ENCODE measurements around the gene IMMT. TPM values are rescaled to one million over a fixed set of nuclear protein-coding genes. Genes with fewer than 3 reads are reported as not detected.

Gene IMMT
- total RNA-seq, 1 experiment from 2014 or later: 97.7 TPM

DNA sequence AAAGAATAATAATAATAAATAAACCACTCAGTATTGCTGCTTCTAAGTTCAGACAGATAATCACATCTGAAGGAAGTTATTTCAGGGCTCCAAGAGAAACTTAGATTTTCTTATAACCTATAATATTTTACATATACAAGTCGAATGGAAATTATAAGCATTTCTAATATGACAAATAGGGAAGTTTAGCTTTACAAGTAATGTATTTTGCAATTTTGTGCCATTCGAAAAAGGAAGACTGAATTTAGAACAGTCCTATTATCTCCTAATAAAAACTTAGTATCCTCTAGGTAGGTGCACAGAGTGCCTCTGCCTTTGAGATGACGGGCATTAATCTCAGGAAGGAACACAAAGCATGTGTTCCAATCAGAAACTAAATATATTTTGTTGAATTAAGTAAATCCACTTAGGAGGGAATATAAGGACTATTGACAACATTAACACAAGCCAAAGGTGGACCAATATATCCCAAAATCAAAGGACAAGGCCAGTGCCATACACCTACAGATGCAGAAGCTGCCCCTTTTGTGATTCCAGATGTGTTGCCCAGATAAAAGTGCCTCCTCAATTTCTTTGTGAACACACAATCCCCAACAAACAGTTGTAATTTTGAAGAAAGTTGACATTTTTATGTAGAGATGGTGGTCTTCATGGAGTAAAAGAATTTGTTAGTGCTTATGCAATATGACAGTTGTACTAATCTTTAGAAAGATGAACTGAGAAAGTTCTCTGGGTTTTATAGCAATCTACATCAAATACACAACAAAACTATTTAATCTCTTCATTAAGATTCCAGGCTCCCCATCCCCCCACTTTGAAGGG, 52.6 kb downstream of the IMMT start:
- ATAC-seq (no peak), DNase-seq (no peak)
- no peak for TF ChIP-seq EZH2phosphoT487 (IDR thresholded peaks at IDR 0.05; ENCODE audit: borderline replicate concordance, low read length)
- no peak for TF ChIP-seq EZH2 (IDR thresholded peaks at IDR 0.05; ENCODE audit: low read length, unreplicated experiment)
- TF ChIP-seq, protein P1, sequence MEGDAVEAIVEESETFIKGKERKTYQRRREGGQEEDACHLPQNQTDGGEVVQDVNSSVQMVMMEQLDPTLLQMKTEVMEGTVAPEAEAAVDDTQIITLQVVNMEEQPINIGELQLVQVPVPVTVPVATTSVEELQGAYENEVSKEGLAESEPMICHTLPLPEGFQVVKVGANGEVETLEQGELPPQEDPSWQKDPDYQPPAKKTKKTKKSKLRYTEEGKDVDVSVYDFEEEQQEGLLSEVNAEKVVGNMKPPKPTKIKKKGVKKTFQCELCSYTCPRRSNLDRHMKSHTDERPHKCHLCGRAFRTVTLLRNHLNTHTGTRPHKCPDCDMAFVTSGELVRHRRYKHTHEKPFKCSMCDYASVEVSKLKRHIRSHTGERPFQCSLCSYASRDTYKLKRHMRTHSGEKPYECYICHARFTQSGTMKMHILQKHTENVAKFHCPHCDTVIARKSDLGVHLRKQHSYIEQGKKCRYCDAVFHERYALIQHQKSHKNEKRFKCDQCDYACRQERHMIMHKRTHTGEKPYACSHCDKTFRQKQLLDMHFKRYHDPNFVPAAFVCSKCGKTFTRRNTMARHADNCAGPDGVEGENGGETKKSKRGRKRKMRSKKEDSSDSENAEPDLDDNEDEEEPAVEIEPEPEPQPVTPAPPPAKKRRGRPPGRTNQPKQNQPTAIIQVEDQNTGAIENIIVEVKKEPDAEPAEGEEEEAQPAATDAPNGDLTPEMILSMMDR (conservative IDR thresholded peaks at IDR 0.05; ENCODE audit: low read depth, low read length): no peak
- Histone ChIP-seq H3K4me3 (ENCODE audit: low read length) (no peak overlapping the region), H4K20me1 (ENCODE audit: low read length) (no peaks in the 10 kb centered on the region), H3K36me3 (ENCODE audit: low read depth, low read length) (peaks cover 63% of the 10 kb centered on the region), H2AFZ (ENCODE audit: low read length) (no peak overlapping the region), H3K27me3 (ENCODE audit: low read length) (no peaks in the 10 kb centered on the region), H3K9ac (ENCODE audit: low read length) (no peak overlapping the region), H3K79me2 (ENCODE audit: low read length) (no peaks in the 10 kb centered on the region), H3K9me2 (replicated peaks; ENCODE audit: low read length) (no peaks in the 10 kb centered on the region), H3F3A (ENCODE audit: low read length, unreplicated experiment) (no peaks in the 10 kb centered on the region), H3K27ac (ENCODE audit: low read length) (no peak overlapping the region), H3K9me3 (ENCODE audit: low read length) (no peaks in the 10 kb centered on the region), H3K4me2 (ENCODE audit: low read length) (no peak overlapping the region), H3K4me1 (ENCODE audit: insufficient read depth, low read length) (no peaks in the 10 kb centered on the region)
- POLR2A ChIA-PET (ENCODE audit: unreplicated experiment): no interaction called here
- intact Hi-C loops (cut with micrococcal nuclease): loop anchor here (10.0 kb wide), 1 partner anchor 232 kb away; no protein-coding TSS in a partner anchor
- BruUV-seq (replicated peaks): no TSS peak
- CTCF ChIA-PET: no interaction called here

- H3K4me1 ChIP-seq (ENCODE audit: insufficient read depth, low read length): no peaks in the 10 kb centered on the region
- CTCF ChIA-PET: no interaction called here
Observed at GRCh38 chr2:86140969-86141392, 54.3 kb downstream of the IMMT start.

More at GRCh38 chr2:86140969-86141392, 54.3 kb downstream of the IMMT start:
- Histone ChIP-seq H3K9me2 (replicated peaks; ENCODE audit: low read length) (no peaks in the 10 kb centered on the region), H3K36me3 (ENCODE audit: low read depth, low read length) (peaks cover 69% of the 10 kb centered on the region), H3K79me2 (ENCODE audit: low read length) (no peaks in the 10 kb centered on the region), H3K4me2 (ENCODE audit: low read length) (no peak overlapping the region), H3K9ac (ENCODE audit: low read length) (no peak overlapping the region), H3K27me3 (ENCODE audit: low read length) (no peaks in the 10 kb centered on the region), H3K27ac (ENCODE audit: low read length) (no peak overlapping the region), H3K4me3 (ENCODE audit: low read length) (no peak overlapping the region), H2AFZ (ENCODE audit: low read length) (no peak overlapping the region), H4K20me1 (ENCODE audit: low read length) (no peaks in the 10 kb centered on the region), H3K9me3 (ENCODE audit: low read length) (no peaks in the 10 kb centered on the region), H3F3A (ENCODE audit: low read length, unreplicated experiment) (no peaks in the 10 kb centered on the region)
- no TSS peak for BruUV-seq (replicated peaks)
- POLR2A ChIA-PET (ENCODE audit: unreplicated experiment): interaction anchor here (0.6 kb wide), 1 partner anchor 35 kb away, joined by 3 read pairs; the partner anchor contains the start of genes POLR1A and PTCD3
- ATAC-seq (no peak), DNase-seq (no peak)
- TF ChIP-seq, protein P1 (conservative IDR thresholded peaks at IDR 0.05; ENCODE audit: low read depth, low read length): no peak
- TF ChIP-seq EZH2phosphoT487 (IDR thresholded peaks at IDR 0.05; ENCODE audit: borderline replicate concordance, low read length) (no peak), EZH2 (IDR thresholded peaks at IDR 0.05; ENCODE audit: low read length, unreplicated experiment) (no peak)
- intact Hi-C loops (cut with micrococcal nuclease): loop anchor here (10.0 kb wide), 1 partner anchor 234 kb away; no protein-coding TSS in a partner anchor

All from PC-3 (cell line).